IPS-15b (cell line): ENCODE measurements around the gene RPN1.
"Not testable (repeated sequence)": the region's sequence is repeated elsewhere in the genome, so short reads cannot be mapped to it uniquely, and the experiment has no call there.

Experiments
- H3K27me3 ChIP-seq: one replicate; pipeline ENCODE4 v1.6.1; 2013; ENCODE audit warnings: low read length; ENCODE audit not compliant: control insufficient read depth, insufficient read depth
- H3K36me3 ChIP-seq: one replicate; pipeline ENCODE4 v1.6.1; 2013; ENCODE audit warnings: low read length; ENCODE audit not compliant: control insufficient read depth, insufficient read depth
- H3K4me1 ChIP-seq: one replicate; pipeline ENCODE4 v1.6.1; 2013; ENCODE audit warnings: mild to moderate bottlenecking, low read length; ENCODE audit not compliant: control insufficient read depth, insufficient read depth
- H3K4me3 ChIP-seq: one replicate; pipeline ENCODE4 v1.5.1; 2013; ENCODE audit warnings: low read depth, low read length
- H3K9ac ChIP-seq: one replicate; pipeline ENCODE4 v1.6.1; 2013; ENCODE audit warnings: low read depth, mild to moderate bottlenecking, low read length
- H3K9me3 ChIP-seq: one replicate; pipeline ENCODE4 v1.6.1; 2013; ENCODE audit warnings: mild to moderate bottlenecking, low read length; ENCODE audit not compliant: control insufficient read depth, insufficient read depth

RPN1 gene

GRCh38 chr3:128586391-128586790 is 64.2 kb downstream of the RPN1 start:
- not testable (repeated sequence) for H3K4me3 ChIP-seq, H3K9me3 ChIP-seq, H3K9ac ChIP-seq, H3K4me1 ChIP-seq, H3K27me3 ChIP-seq, H3K36me3 ChIP-seq

- Histone ChIP-seq H3K4me3 (no peak overlapping the region), H3K9me3 (no peaks in the 10 kb centered on the region), H3K4me1 (no peaks in the 10 kb centered on the region), H3K9ac (no peak overlapping the region), H3K36me3 (no peaks in the 10 kb centered on the region), H3K27me3 (no peaks in the 10 kb centered on the region)
Observed at GRCh38 chr3:128585974-128586373, 64.6 kb downstream of the RPN1 start.

- Histone ChIP-seq H3K9me3 (no peaks in the 10 kb centered on the region), H3K9ac (no peak overlapping the region), H3K27me3 (no peaks in the 10 kb centered on the region), H3K4me1 (no peaks in the 10 kb centered on the region), H3K36me3 (no peaks in the 10 kb centered on the region), H3K4me3 (no peak overlapping the region)
Observed at GRCh38 chr3:128585189-128585588, 65.4 kb downstream of the RPN1 start.

GRCh38 chr3:128584412-128585020 is 66.1 kb downstream of the RPN1 start:
- no peaks in the 10 kb centered on the region for H3K9me3 ChIP-seq
- H3K4me3 ChIP-seq, result no peak overlapping the region
- H3K27me3 ChIP-seq, result no peaks in the 10 kb centered on the region
- no peak overlapping the region for H3K9ac ChIP-seq
- no peaks in the 10 kb centered on the region for H3K4me1 ChIP-seq
- H3K36me3 ChIP-seq, result no peaks in the 10 kb centered on the region

- no peaks in the 10 kb centered on the region for H3K36me3 ChIP-seq
- no peak overlapping the region for H3K9ac ChIP-seq
- H3K4me3 ChIP-seq, result no peak overlapping the region
- no peaks in the 10 kb centered on the region for H3K27me3 ChIP-seq
- H3K4me1 ChIP-seq, result peaks cover 2% of the 10 kb centered on the region
- no peaks in the 10 kb centered on the region for H3K9me3 ChIP-seq
Observed at GRCh38 chr3:128581566-128581965, 69.1 kb downstream of the RPN1 start.

- Histone ChIP-seq H3K4me1 (peaks cover 2% of the 10 kb centered on the region), H3K27me3 (no peaks in the 10 kb centered on the region), H3K36me3 (no peaks in the 10 kb centered on the region), H3K9ac (no peak overlapping the region), H3K9me3 (no peaks in the 10 kb centered on the region), H3K4me3 (no peak overlapping the region)
Observed at GRCh38 chr3:128579927-128580326, 70.7 kb downstream of the RPN1 start.

GRCh38 chr3:128578346-128578745 is 72.3 kb downstream of the RPN1 start:
- no peaks in the 10 kb centered on the region for H3K9me3 ChIP-seq
- H3K4me3 ChIP-seq, result no peak overlapping the region
- no peaks in the 10 kb centered on the region for H3K36me3 ChIP-seq
- H3K27me3 ChIP-seq, result no peaks in the 10 kb centered on the region
- no peak overlapping the region for H3K9ac ChIP-seq
- H3K4me1 ChIP-seq, result peaks cover 2% of the 10 kb centered on the region

GRCh38 chr3:128577711-128578110 is 72.9 kb downstream of the RPN1 start:
- Histone ChIP-seq H3K27me3 (no peaks in the 10 kb centered on the region), H3K9ac (no peak overlapping the region), H3K4me3 (no peak overlapping the region), H3K36me3 (no peaks in the 10 kb centered on the region), H3K4me1 (peaks cover 2% of the 10 kb centered on the region), H3K9me3 (no peaks in the 10 kb centered on the region)

GRCh38 chr3:128576290-128576689 is 74.3 kb downstream of the RPN1 start:
- H3K27me3 ChIP-seq, result no peaks in the 10 kb centered on the region
- H3K9ac ChIP-seq, result no peak overlapping the region
- peaks cover 2% of the 10 kb centered on the region for H3K4me1 ChIP-seq
- no peak overlapping the region for H3K4me3 ChIP-seq
- H3K36me3 ChIP-seq, result no peaks in the 10 kb centered on the region
- no peaks in the 10 kb centered on the region for H3K9me3 ChIP-seq

- Histone ChIP-seq H3K4me3 (no peak overlapping the region), H3K4me1 (peaks cover 2% of the 10 kb centered on the region), H3K27me3 (no peaks in the 10 kb centered on the region), H3K36me3 (no peaks in the 10 kb centered on the region), H3K9ac (no peak overlapping the region), H3K9me3 (no peaks in the 10 kb centered on the region)
Observed at GRCh38 chr3:128575777-128576176, 74.8 kb downstream of the RPN1 start.

- H3K27me3 ChIP-seq, result no peaks in the 10 kb centered on the region
- H3K9ac ChIP-seq, result no peak overlapping the region
- no peak overlapping the region for H3K4me3 ChIP-seq
- no peaks in the 10 kb centered on the region for H3K9me3 ChIP-seq
- no peaks in the 10 kb centered on the region for H3K36me3 ChIP-seq
- peaks cover 5% of the 10 kb centered on the region for H3K4me1 ChIP-seq
Observed at GRCh38 chr3:128573707-128574162, 76.9 kb downstream of the RPN1 start.

GRCh38 chr3:128573160-128573559 is 77.5 kb downstream of the RPN1 start:
- Histone ChIP-seq H3K9ac (no peak overlapping the region), H3K4me1 (peaks cover 9% of the 10 kb centered on the region), H3K36me3 (no peaks in the 10 kb centered on the region), H3K4me3 (no peak overlapping the region), H3K27me3 (no peaks in the 10 kb centered on the region), H3K9me3 (no peaks in the 10 kb centered on the region)
